ENCODE results near the gene RRP1.

GRCh38 chr21:43803558-43804300, 14.4 kb downstream of the RRP1 start:
- TF ChIP-seq GATA2 (IDR thresholded peaks at IDR 0.05; ENCODE audit: low read depth, low read length) (no peak), GATA3 (IDR thresholded peaks at IDR 0.05; ENCODE audit: low read depth, low read length) (no peak)

Data from SH-SY5Y (cell line).